Measurements from ENCODE around the gene SLC35G1. TPM values are rescaled to one million over a fixed set of nuclear protein-coding genes. Genes with fewer than 3 reads are reported as not detected.

SLC35G1 gene
- total RNA-seq, 1 experiment from 2014 or later, result 6.9 TPM

- intact Hi-C loops (cut with micrococcal nuclease), result no loop called here
- no peak overlapping the region for H3K9ac ChIP-seq (ENCODE audit: low read length)
- no peak overlapping the region for H3K4me3 ChIP-seq (ENCODE audit: low read length)
- ChIA-PET CTCF (no interaction called here), POLR2A (ENCODE audit: unreplicated experiment) (no interaction called here)
- H3K27ac ChIP-seq (ENCODE audit: low read length), result no peak overlapping the region
- H3K9me2 ChIP-seq (replicated peaks; ENCODE audit: low read length), result no peaks in the 10 kb centered on the region
- no TSS peak for BruUV-seq (replicated peaks)
- no peaks in the 10 kb centered on the region for H3K9me3 ChIP-seq (ENCODE audit: low read length)
- ATAC-seq (no peak), DNase-seq (no peak)
- no peaks in the 10 kb centered on the region for H3K79me2 ChIP-seq (ENCODE audit: low read length)
- no peak overlapping the region for H2AFZ ChIP-seq (ENCODE audit: low read length)
- no peaks in the 10 kb centered on the region for H4K20me1 ChIP-seq (ENCODE audit: low read length)
- TF ChIP-seq EZH2 (IDR thresholded peaks at IDR 0.05; ENCODE audit: low read length, unreplicated experiment), result no peak
- TF ChIP-seq EZH2phosphoT487 (IDR thresholded peaks at IDR 0.05; ENCODE audit: borderline replicate concordance, low read length), result no peak
- TF ChIP-seq CTCF (conservative IDR thresholded peaks at IDR 0.05; ENCODE audit: low read depth, low read length), result no peak
- no peak overlapping the region for H3K4me2 ChIP-seq (ENCODE audit: low read length)
- no peaks in the 10 kb centered on the region for H3F3A ChIP-seq (ENCODE audit: low read length, unreplicated experiment)
- no peaks in the 10 kb centered on the region for H3K36me3 ChIP-seq (ENCODE audit: low read depth, low read length)
- no peaks in the 10 kb centered on the region for H3K4me1 ChIP-seq (ENCODE audit: insufficient read depth, low read length)
- H3K27me3 ChIP-seq (ENCODE audit: low read length), result no peaks in the 10 kb centered on the region
Measured at GRCh38 chr10:93852476-93853095, 41.2 kb upstream of the SLC35G1 start.

- H3K9me3 ChIP-seq (ENCODE audit: low read length), result no peaks in the 10 kb centered on the region
- H3K27me3 ChIP-seq (ENCODE audit: low read length), result no peaks in the 10 kb centered on the region
- H4K20me1 ChIP-seq (ENCODE audit: low read length), result no peaks in the 10 kb centered on the region
- no peak overlapping the region for H3K9ac ChIP-seq (ENCODE audit: low read length)
- no peak overlapping the region for H3K4me3 ChIP-seq (ENCODE audit: low read length)
- H3K4me1 ChIP-seq (ENCODE audit: insufficient read depth, low read length), result no peaks in the 10 kb centered on the region
- intact Hi-C loops (cut with micrococcal nuclease), result no loop called here
- H3K27ac ChIP-seq (ENCODE audit: low read length), result no peak overlapping the region
- ChIA-PET POLR2A (ENCODE audit: unreplicated experiment) (no interaction called here), CTCF (no interaction called here)
- H3K9me2 ChIP-seq (replicated peaks; ENCODE audit: low read length), result no peaks in the 10 kb centered on the region
- no peaks in the 10 kb centered on the region for H3F3A ChIP-seq (ENCODE audit: low read length, unreplicated experiment)
- ATAC-seq, result no peak
- no TSS peak for BruUV-seq (replicated peaks)
- no peak for DNase-seq
- H3K36me3 ChIP-seq (ENCODE audit: low read depth, low read length), result no peaks in the 10 kb centered on the region
- H3K4me2 ChIP-seq (ENCODE audit: low read length), result no peak overlapping the region
- H2AFZ ChIP-seq (ENCODE audit: low read length), result no peak overlapping the region
- H3K79me2 ChIP-seq (ENCODE audit: low read length), result no peaks in the 10 kb centered on the region
- TF ChIP-seq EZH2phosphoT487 (IDR thresholded peaks at IDR 0.05; ENCODE audit: borderline replicate concordance, low read length) (no peak), EZH2 (IDR thresholded peaks at IDR 0.05; ENCODE audit: low read length, unreplicated experiment) (no peak), CTCF (conservative IDR thresholded peaks at IDR 0.05; ENCODE audit: low read depth, low read length) (no peak)
Measured at GRCh38 chr10:93854975-93855374, 38.8 kb upstream of the SLC35G1 start.

GRCh38 chr10:93856349-93857145 is 37.2 kb upstream of the SLC35G1 start:
- H3K36me3 ChIP-seq (ENCODE audit: low read depth, low read length), result no peaks in the 10 kb centered on the region
- ATAC-seq, result no peak
- no peak for TF ChIP-seq CTCF (conservative IDR thresholded peaks at IDR 0.05; ENCODE audit: low read depth, low read length)
- no peak for TF ChIP-seq EZH2phosphoT487 (IDR thresholded peaks at IDR 0.05; ENCODE audit: borderline replicate concordance, low read length)
- no TSS peak for BruUV-seq (replicated peaks)
- H3K9me3 ChIP-seq (ENCODE audit: low read length), result no peaks in the 10 kb centered on the region
- H3K4me2 ChIP-seq (ENCODE audit: low read length), result no peak overlapping the region
- H3K27ac ChIP-seq (ENCODE audit: low read length), result no peak overlapping the region
- no peak overlapping the region for H3K9ac ChIP-seq (ENCODE audit: low read length)
- H3K4me1 ChIP-seq (ENCODE audit: insufficient read depth, low read length), result no peaks in the 10 kb centered on the region
- intact Hi-C loops (cut with micrococcal nuclease), result no loop called here
- no peak overlapping the region for H3K4me3 ChIP-seq (ENCODE audit: low read length)
- no peaks in the 10 kb centered on the region for H3K27me3 ChIP-seq (ENCODE audit: low read length)
- H3K79me2 ChIP-seq (ENCODE audit: low read length), result no peaks in the 10 kb centered on the region
- ChIA-PET POLR2A (ENCODE audit: unreplicated experiment) (no interaction called here), CTCF (no interaction called here)
- H3F3A ChIP-seq (ENCODE audit: low read length, unreplicated experiment), result no peaks in the 10 kb centered on the region
- H4K20me1 ChIP-seq (ENCODE audit: low read length), result no peaks in the 10 kb centered on the region
- no peak overlapping the region for H2AFZ ChIP-seq (ENCODE audit: low read length)
- DNase-seq, result peak; percentile 6
- no peaks in the 10 kb centered on the region for H3K9me2 ChIP-seq (replicated peaks; ENCODE audit: low read length)
